ENCODE results near the gene ZNF135.

The ZNF135 gene

DNA sequence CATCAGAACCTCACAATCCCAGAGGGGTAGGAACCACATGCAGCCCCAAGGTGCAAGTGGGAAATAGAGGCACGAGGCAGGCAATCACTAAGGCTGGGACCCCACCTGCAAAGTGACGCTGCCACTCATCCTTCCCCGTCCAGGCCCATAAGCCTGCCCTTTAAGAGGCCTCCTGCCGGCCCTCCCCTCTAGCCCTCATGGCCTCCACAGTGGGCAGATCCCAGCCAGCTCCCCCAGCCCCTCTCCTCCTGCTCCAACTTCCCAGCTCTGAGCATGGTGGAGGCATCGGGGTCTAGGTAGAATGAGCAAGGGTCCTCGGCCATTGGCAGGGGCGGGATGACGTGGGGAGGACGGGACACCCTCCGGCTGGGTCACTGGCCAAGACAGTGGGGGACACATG is 36.2 kb downstream of the ZNF135 start:
- DNase-seq: no peak

DNA sequence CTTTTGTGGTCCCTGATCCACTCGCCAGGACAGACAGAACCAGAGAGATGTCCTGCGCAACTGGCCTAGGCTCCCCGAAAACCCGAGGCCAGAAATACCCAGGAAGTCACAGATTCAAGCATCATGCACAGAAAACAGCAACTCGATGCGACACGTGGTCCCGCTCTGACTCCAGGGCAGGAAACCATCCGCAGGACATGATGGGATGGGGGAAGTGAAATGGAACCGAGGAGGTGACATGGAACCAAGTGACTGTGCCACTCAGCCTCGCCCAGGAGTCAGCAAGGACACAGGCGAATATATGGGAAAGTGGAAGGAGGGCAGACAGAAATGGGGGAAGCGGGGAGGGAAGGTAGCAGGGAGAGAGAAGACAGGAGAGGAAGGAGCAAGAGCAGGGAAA is 37.8 kb downstream of the ZNF135 start:
- no peak for DNase-seq

DNA sequence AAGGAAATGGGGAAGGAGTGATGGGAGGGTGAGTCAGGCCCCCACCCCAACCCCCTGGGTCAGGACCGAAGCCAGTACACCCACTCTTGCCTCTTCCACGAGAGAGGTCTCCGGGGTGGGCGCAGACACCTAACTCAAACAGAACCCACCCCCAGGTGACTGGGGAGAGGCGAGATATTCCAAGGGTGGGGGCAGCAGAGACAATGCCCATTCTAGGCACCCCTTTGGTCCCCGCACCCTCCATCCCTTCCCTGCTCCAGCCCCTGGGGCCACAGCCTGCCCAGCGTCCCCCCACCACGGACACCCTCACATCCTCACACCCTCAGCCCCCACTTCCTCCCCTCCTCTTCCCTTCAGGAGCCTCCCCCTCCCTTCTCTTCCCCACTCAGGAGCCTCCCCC is 38.3 kb downstream of the ZNF135 start:
- no peak for DNase-seq

DNA sequence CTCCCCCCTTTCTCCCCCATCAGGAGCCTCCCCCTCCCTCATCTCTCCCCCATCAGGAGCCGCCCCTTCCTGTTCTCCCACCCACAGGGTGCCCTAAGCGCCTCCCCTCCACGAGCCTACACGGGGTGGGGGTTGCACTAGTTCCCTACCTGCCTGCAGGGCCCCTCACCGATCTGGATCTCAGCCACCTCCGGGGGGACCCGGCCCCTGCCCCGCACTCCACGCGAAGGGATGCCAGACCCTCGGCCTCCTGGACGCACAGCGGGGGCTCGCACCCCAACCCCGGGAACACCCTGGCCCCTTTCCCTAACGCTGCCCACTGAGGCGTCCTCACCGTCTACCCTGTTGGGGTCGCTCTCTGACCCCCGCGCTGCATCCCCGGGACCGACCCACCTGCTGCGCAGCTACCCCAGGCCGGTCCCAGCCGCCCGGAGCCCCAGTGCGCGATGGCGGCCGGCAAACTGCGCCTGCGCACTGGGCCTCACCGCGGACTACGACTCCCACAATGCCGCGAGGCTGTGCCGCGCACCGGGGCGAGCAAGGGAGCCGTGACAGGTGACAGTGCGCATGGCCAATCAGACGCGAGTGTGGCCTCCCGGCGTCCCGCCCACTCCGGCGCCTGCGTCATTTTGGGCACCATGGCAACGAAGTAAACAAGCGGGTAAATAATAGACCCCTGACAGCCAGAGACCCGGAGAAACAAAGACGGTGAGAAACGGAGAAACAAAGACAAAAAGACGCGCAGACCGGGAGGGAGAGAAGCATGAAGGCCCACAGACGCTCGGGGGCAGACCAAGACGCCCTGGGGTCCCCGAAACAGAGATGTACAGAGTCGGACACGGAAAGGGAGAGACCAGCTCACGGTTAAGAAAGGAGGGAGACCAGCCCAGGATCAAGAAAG is 38.9 kb downstream of the ZNF135 start, which contains the start of gene ZSCAN18:
TSS of gene ZSCAN18 (minus strand) at position 451 of the 901 bp plus-strand sequence. CDS start 7,964 bp downstream, outside the sequence.
- peak; percentile 86 for DNase-seq

DNA sequence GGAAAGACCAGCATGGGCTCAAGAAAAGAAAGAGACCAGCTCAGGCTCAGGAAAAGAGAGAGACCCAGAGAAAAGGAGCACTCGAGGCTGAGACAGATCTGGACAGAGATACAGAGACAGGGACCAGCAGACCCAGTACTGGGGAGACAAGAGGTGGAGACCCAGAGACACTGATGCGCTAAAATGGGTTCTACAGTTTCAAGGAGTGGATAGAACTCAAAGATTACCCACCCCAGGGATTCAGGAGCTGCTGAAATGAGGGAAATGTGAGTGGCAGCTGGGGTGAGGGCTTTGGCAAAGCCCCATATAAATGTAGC is 39.6 kb downstream of the ZNF135 start:
- DNase-seq: no peak

DNA sequence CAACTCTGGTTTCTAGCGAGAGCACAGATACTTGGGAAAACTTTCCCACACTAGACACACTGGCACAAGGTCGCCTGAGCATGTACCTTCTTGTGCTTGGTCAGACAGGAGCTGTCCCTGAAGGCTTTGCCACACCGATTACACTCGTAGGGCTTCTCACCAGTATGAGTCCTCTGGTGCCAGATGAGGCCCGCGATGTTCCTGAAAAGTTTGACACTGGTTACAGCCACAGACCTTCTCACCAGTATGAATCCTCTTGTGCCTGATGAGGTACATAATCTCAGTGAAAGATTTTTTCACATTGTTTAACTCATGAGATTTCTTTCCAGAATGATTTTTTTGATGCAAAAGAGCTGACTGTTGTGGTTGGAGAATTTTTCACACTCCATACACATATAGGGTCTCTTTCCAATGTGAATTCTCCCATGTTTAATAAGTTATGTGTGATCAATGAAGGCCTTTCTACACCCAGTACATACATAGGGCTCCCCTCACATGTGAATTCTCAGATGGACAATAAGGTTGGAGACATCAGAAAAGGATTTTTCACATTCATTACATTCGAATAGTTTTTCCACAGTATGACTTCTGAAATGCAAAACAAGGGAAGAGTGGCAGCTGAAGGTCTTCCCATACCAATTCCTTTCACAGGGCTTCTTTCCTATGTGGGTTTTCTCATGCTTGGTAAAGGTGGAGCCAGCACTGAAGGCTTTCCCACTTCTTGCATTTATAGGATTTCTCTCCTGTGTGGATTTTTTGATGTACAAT is 48.9 kb downstream of the ZNF135 start:
- DNase-seq: no peak

DNA sequence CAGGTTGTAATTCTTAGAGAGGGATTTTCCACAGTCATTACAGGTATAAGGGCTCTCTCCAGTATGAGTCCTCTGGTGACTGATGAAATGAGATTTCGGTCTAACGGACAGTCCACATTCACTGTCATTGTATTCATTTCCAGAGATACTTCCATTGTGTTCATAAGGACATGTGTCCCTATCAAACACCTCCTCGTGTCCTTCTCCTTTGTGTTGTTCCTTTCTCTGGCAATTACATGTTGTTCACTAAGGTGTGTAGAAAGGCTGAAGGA is 49.4 kb downstream of the ZNF135 start:
- DNase-seq: no peak

DNA sequence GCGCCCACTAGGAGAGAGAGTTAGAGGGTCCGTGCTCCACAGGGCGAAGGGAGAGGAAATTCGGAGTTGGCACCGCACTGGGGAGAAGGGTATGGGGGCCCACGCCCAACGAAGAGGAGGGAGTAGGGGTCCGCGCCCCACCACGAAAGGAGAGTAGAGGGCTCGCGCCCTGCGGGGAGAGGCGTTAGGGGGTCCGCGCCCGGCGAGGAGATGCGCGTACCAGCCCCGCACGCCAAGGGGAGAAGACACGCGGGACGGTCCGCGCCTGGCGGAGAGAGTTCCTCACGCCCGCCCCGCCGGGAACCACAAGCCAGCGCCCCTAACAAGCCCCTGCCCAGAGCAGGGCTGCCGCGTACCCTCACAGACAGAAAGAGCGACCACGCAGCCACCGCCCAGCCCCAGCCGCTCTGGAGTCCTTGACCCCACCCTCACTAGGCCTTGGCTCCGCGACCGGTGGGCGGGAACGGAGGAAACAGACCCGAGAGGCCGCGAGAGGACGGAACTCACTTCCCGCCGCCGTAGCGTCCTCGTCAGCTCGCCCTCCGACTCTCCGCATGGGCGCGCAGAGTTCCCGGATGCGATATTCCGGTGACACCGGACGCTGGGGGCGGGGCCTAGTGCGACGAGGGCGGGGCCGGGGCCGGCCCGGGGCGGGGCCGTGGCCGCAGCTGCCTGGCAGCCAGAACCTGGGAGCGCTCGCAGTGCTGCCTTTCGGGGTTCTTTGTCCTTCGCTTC is 58.9 kb downstream of the ZNF135 start:
- DNase-seq: no peak

DNA sequence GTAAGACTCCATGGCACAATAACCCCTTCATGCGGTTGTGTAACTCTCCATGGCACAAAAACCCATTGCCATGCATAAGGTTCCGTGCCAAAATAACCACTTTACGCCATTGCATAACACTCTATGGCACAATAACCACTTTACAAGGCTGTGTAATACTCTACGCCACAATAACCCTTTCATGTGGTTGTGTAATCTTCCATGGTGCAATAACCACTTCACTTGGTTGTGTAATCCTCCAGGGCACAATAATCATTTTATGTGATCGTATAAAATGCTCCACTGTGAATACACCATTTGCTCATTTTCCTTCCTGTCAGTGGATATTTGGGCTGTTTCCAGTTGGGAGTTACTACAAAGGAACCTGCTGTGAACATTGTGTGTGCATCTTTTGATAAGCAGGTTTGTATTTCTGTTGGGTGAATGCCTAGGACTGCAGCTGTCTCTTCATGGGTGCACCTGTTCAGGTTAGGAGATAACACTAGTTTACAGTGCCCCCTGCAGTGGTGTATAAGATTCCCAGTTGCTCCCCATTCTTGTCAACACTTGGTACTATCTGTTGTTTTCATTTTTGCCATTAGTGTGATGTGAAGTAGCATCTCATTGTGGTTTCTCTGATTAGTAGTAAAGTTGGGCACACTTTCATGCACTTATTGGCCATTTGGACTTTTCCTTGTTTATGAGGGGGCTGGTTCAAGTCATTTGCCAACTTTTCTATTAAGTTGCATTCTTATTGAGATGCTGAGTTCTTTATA is 60.1 kb downstream of the ZNF135 start:
- no peak for DNase-seq
